ENCODE results near the gene PALLD.
"Not testable (repeated sequence)": the region's sequence is repeated elsewhere in the genome, so short reads cannot be mapped to it uniquely, and the experiment has no call there.

The PALLD gene

DNA sequence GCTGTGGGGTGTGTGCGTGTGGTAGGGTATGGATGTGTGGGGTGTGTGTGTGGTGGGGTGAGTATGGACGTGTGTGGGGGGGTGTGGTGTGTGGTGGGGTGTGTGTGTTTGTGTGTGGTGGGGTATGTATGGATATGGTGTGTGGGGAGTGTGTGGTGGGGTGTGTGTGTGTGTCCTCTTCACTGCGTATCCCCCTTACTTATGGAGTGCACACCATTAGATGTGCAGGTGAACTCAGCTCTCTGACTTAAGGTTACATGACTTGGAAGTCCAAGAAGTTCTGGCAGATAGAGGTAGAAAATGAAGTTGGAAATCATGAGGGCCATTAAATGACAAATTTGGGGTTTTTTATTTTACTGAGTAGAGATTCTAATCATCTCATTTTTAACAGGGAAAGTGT, 182.5 kb downstream of the PALLD start:
- Histone ChIP-seq H3K4me3 (no peak overlapping the region), H3K27ac (no peak overlapping the region)

DNA sequence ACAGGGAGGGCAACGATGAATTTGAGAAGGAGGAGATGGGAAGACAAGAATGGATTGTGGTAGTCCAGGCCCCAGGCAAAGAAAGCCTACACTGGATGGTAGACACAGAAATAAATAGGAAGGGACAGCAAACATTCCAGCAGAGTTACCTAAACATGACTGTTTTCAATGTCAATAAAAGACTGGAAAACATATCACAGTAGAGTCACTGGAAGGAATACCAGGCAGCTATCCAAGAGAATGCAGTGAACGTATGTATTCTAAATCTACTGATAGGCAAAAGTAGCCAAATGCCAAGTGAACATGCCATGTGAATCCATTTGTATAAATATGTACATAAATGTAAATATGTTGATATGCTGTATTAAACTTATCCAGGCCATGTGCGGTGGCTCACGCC, 183.0 kb downstream of the PALLD start:
- no peak overlapping the region for H3K27ac ChIP-seq
- H3K4me3 ChIP-seq: no peak overlapping the region

DNA sequence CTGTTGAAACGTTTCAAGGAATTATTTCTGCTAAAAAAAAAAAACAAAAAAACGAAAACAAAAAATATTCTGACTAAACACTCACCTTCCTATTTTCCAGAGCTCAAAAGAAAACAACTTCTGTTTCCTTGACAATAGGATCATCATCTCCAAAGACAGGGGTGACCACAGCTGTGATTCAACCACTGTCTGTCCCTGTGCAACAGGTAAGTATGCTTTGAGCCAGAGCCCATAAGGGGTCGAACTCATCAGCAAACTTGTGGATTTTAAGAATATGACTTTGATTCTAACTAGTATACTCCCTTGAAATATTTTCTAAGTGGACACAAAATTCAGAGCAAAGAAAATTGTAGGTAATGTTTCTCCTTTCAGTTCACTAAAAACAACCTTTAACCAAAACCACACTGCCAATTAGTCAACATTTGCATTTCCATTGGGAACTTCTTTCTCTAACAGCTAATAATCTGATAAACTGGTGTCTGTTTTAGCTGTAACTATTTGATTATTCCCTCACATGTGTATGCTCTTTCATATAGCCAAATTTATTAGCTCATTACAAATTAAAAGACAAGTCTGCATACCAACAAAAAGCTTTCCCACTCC, 186.1 kb downstream of the PALLD start:
- Histone ChIP-seq H3K27ac (no peak overlapping the region), H3K4me3 (no peak overlapping the region)

DNA sequence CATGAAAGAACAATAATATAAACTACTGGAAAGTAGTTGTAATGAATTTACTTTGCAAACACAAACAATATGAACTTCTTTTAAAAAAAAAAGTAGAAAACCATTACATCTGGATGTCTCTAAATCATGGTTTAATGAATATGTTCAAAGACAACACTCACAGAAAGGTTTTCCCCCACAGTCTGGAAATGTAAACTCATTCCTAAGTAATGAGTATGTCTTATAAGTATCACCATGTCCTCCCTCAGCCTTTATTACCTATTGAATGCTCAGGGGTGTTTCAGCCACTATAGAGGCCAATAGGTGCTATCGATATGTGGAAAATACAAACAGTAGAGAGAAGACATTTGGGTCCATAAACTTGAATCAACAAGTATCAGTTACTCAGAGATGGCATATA, 186.7 kb downstream of the PALLD start:
- H3K4me3 ChIP-seq: no peak overlapping the region
- no peak overlapping the region for H3K27ac ChIP-seq

DNA sequence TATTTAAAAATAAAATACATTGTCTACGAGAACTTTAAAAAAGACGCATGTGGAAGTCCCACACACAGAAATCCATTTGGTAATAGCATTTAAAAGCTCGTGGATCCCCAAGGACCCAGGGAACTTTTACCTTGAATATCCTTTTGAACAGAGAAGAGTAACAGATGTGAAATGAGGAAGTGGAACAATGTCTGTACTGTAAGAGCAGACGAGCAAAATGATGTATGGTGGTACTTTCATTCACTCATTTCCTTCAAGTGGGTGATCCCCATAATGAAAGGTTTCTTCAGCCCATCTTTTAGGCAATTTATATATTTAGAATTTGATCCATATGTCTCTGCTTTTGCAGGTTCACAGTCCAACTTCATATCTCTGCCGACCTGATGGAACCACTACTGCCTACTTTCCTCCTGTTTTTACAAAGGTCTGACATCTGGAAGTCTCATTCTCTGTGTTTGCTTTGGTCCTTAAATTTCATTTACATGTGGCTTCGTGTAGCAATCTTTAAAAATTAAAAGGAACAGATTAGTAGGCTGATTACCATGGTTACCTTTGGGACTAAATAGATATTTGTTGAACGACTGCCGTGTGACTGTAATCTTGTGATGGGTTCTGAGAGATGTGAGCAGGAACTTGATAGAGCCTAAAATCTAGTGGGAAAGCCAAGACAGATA, 188.4 kb downstream of the PALLD start:
- H3K4me3 ChIP-seq: no peak overlapping the region
- H3K27ac ChIP-seq: no peak overlapping the region

DNA sequence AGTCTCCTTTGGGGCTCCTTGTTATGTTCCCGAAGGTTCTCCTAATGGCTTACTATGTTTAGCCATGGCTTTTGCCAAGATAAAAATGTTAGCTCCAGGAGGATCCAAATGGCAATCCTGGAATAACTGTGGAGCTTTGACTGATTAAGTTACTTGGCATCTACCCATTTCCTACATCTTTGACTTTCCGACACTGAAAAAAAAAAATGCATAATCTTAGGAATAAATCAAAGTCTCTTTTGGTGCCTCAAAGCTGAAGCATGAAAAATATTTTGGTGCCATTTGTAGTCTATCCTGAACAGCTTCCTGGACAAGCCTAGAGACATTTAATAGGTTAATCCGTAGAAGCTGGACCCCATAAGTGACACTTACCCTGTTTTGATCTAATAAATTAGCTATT, 191.7 kb downstream of the PALLD start:
- H3K4me3 ChIP-seq: no peak overlapping the region
- no peak overlapping the region for H3K27ac ChIP-seq

DNA sequence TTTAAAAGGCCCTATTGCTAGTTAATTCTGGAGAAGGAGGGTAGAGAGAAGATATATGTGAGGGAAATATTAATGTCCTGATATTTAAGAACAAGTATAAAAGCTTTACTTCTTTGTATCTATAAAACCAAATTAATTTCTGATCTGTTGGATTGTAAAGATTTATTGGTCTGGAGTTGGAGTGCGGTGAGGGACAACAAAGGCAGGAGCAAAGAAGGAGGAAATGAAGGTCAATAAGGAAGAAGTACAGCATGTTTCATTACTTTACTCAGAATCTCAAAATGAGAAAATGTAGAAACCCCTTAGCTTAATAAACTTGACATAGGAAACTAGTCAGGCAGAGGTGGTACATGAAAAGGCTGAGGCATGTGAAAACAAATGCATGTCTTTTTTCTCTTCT, 192.9 kb downstream of the PALLD start:
- Histone ChIP-seq H3K4me3 (no peak overlapping the region), H3K27ac (no peak overlapping the region)

DNA sequence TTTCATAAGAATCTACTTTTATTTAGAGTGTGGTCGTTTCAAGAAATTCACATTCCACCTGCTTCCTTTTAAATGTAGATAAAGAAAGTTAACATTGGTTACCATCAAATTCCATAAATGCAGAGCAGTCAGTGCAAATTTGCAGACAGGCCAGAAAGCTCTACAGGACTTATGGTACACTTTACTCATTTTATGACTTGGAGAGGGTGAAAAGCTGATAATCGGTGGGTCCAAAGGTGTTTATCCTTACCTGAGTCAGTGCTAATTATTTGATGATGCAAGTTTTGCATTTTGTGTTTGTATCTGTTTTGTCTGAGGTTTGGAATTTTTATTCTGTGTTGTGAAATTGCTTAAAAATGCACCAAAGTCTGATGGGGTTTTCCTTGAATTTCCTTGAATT, 193.3 kb downstream of the PALLD start:
- no peak overlapping the region for H3K4me3 ChIP-seq
- H3K27ac ChIP-seq: no peak overlapping the region

DNA sequence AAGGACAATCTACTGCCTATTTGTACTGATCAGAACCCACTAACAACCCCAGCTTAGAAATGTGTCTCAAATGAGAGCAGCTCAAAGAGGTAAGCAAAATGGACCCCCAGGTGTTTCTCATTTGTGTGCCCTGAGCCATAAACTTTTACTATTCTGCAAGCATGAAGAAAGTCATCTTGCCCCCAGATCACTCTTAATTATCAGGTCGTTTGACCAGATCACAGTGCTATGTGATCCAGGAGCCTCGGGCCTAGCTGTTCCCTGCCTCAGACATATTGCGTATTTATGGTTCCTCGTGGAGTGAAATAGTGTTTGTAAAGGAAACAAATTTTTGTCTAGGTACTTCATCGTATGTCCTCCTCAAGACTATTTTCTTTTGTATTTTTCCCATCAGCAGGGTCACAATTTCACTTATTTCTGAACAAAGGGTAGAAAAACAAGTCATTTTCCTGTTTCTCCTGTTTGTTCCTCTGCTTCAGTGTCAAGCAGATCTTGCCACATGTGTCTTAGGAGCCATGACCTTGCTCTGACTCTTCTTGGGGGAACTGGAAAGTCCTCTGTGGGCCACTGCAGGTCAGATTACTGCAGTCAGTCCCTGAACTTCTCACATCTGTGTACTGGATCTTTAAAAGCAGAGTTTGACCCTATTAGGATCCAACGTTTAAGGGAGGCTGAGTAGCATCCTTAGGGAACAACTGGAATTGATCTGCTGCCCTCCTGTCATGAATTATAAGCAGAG, 194.9 kb downstream of the PALLD start:
- H3K27ac ChIP-seq: peak overlapping the region in 4 of 21 experiments; percentile 2 to 50 (median 25)
- H3K4me3 ChIP-seq: no peak overlapping the region

DNA sequence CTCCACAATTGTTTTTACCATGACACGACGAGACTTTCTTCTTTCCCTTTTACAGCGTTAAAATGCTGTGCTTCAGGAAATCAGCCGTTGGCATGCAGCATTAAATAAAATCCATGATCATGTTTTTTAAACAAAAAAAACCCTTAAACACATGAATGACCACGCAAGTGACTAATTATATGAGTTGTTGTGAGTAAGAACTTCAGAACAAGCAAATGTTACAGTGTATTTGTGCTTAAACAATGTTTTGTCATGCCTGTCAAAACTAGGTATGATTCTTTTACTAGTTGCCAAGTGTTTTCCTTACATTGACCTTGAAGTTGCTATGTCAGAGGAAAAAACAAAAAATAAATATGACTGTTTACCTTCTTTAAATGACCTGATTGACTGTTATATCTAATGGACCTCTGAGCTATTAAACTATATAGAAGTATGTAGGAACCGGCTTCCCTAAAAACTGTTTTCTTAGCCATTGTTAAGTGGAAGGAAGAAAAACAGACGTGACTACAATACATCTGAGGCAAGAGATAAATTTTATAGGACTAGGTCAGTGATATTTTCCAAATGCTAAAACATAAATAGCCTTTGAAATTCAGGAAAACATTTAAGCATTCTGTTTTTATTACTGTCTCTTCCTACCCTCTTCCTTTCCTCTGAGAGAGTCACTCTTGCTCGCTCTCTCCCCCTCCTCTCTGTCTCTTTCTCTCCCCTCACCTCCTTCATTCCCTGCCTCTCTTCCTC, 197.1 kb downstream of the PALLD start:
- H3K4me3 ChIP-seq: no peak overlapping the region
- H3K27ac ChIP-seq: peak overlapping the region in 15 of 21 experiments; percentile 0 to 79 (median 53)

DNA sequence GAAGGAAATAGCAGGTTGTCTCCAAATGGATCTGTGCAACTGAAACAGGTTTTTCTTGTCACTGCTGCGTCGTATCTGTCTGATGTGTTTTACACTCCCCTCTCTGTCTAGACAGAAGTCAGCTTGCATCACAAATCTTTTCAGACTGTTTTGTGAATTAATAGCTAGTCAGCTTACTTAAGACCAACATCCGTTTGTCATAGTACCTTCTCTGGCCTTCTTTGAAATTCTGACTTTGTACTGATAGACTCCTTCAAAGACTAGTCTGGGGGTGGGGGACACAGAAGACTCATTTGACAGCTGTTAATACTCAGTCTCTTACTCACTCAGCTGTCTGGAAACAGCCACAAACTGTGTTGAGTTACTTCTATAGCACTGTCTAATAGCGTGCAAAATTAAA, 197.8 kb downstream of the PALLD start:
- Histone ChIP-seq H3K27ac (peak overlapping the region in 13 of 21 experiments; percentile 15 to 79 (median 55)), H3K4me3 (no peak overlapping the region)

DNA sequence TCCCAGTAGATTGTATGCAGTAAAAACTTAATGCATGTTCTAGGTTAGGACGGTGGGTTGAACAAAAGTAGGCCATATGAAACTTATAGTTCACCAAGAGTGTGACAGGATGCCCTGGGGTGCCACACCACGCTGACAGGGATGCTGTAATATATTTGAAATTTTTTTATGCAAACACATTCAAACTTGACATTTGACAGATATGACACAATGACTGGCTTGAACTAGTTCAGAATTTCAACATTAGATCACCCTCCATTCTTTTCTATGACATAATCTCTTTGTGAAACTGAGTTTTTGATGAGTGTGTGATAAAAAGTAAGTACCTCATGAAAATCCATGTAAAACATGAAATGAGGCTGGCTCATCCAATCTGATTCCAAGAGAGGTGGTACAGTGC, 198.4 kb downstream of the PALLD start:
- Histone ChIP-seq H3K27ac (peak overlapping the region in 8 of 21 experiments; percentile 13 to 79 (median 54)), H3K4me3 (no peak overlapping the region)

DNA sequence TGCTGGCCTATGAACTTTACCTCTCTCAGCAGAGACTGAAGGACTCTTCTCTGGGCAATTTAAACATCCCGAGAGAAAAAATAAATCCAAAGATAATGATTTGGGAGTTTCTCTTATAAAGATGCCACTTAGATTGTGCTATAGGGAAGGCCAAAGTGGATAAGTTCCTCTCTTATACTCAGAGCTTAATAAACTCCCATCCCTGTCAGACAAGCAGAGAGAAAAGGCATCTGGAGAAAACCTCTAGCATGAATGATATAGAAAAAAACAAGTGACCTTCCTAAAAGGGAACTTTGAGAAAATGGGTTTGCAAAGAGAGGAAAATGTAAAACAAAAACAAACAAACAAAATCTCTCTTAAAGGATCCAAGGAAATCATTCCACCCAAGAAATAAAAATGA, 199.4 kb downstream of the PALLD start:
- H3K27ac ChIP-seq: peak overlapping the region in 5 of 21 experiments; percentile 23 to 79 (median 53)
- no peak overlapping the region for H3K4me3 ChIP-seq

DNA sequence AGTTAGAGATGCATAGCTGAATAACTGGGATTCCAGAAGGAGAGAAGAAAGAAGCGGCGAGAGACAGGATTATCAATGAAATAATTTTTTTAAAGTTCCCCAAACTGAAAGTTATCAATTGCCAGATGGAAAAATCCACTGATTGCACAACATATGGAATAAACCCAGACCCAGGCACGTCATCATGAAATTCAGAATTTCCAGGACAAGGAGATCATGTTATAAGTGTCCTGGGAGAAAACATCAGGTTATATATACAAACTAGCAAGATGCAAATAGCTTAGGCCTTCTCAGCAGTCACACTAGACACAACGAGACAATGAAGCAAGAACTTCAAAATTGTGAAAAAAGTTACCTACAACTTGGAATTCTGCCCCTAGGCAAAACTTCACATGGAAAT, 200.0 kb downstream of the PALLD start:
- peak overlapping the region in 1 of 21 experiments; percentile 76 for H3K27ac ChIP-seq
- H3K4me3 ChIP-seq: no peak overlapping the region

DNA sequence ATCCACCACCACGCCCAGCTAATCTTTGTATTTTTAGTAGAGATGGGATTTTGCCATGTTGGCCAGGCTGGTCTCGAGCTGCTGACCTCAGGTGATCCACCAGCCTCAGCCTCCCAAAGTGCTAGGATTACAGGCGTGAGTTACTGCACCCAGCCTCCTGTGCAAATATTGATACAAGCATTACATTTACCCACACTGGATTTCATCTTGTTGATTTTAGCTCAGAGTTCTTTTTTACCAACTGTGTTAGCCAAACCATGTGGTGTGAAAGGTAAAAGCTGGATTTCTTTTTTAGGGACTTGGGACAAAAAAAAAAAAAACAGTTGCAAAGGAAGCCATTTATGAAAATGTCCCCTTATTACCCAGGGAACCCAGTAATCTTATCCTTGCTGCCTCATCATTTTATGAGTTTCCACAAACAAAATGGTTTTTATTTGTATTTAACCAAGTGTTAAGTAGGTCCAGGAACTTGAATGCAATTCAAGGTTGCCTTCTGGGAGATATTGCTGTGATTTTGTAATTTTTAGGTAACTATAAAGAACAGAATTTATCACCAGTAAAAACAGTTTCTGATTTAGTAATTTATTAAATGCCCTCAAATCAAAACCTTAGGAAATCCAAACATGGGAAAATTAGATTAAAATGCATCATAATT, 202.5 kb downstream of the PALLD start:
- H3K27ac ChIP-seq: no peak overlapping the region
- H3K4me3 ChIP-seq: no peak overlapping the region

DNA sequence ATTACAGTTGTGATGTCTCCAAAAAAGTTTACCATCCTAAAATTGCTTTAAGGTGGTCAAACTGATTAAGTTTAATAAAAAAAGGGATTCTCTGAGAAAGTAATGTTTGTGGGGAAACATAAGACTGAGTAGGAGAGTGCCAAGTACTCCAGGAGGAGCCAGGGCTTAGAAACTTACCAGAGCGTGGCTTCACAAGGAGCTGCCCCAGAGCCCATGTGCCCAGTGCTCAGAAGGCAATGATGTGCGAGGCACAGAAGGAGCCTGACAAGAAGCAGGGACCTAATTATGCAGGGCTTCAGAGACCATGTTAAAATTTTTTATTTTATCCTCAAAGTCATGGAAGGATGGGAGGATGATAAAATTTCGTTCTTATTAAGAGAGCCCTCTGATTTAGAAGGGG, 204.2 kb downstream of the PALLD start:
- no peak overlapping the region for H3K4me3 ChIP-seq
- H3K27ac ChIP-seq: no peak overlapping the region

DNA sequence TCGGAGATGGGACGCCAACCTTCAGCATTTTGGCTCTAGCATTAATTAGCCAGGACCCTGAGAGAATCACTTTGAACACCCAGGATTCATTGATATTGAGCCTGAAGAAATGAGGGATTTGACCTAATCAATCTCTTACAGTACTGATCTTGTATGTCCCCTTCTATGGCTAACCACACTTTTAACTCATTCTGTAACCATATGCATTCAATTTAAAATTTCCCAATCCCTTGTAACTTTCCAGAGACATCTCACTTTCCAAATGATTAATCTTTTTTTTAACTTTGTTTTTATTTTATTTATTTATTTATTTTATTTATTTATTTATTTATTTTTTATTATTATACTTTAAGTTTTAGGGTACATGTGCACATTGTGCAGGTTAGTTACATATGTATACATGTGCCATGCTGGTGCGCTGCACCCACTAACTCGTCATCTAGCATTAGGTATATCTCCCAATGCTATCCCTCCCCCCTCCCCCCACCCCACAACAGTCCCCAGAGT, 205.8 kb downstream of the PALLD start:
- H3K27ac ChIP-seq, H3K4me3 ChIP-seq: not testable (repeated sequence)

DNA sequence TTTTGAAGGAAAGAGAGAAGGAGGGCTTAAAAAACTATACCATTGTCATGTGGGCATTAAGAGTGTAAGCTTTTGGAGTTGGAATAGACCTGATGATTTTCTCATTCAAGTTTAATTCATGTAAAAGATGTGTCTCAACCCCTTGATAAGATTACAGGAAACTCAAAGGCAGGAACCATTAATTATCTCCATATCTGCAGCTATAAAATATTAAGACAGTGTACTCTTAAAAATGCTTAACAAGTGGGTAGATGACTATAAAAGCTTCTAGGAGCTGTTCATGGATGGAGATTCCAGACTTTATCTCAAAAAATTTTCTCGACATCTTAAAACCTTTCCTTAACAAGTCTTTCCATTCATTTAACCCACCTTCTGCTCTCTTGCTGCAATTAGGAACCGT, 208.3 kb downstream of the PALLD start:
- Histone ChIP-seq H3K4me3 (no peak overlapping the region), H3K27ac (no peak overlapping the region)

DNA sequence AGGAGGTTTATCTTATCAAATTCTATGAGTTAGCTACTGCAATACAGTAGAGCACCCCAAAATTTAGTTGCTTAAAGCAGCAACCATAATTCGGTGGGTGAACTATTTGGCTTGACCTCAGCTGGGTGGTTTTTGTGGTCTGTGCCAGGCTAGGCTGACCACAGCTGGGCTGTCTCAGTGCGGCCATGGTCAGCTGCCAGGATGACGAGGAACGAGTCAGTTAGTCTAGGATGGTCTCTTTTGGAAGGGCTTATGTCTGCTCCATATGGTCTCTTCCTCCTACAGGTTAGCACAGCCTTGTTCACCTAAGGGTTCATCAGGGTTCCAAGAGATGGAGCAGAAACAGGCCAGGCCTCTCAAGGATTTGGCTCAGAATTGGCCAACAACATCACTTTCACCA, 210.4 kb downstream of the PALLD start:
- no peak overlapping the region for H3K27ac ChIP-seq
- no peak overlapping the region for H3K4me3 ChIP-seq

DNA sequence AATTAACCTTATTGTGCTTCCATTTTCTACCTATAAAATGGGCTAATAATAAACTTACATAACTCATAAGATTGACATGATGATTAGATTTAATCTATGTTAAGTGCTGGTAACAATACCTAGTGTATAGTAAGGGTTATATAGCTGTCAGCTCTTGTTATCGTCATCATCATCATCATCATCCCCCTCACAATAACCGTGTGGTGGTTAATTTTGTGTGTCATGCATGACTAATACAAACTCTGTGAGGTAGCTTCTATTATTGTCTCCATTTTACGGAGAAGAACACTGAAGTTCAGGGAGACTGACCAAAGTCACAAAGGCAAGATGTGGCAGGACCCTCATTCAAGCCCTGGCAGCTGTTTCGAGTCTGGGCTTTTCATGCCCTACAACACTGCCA, 211.3 kb downstream of the PALLD start:
- H3K4me3 ChIP-seq: no peak overlapping the region
- H3K27ac ChIP-seq: no peak overlapping the region
